Mucosa of descending colon (tissue), 3 donors: ENCODE measurements around the gene PRADC1. TPM values are rescaled to one million over a fixed set of nuclear protein-coding genes. Genes with fewer than 3 reads are reported as not detected.

ENCODE experiments used
- ATAC-seq: fragments of 200-7000 bp; cut with Tn5 transposase; one replicate; pipeline ENCODE4 v1.9.1; 2020; ENCODE audit warnings: mild to moderate bottlenecking, moderate library complexity
- DNase-seq, 3 donors: peaks; one replicate each; pipeline ENCODE4 v3.0.0-alpha.2; 2020
- H3K36me3 ChIP-seq: fragments of 200-600 bp; one replicate; pipeline ENCODE4 v1.8.0; 2021; ENCODE audit warnings: low read depth, mild to moderate bottlenecking
- H3K4me1 ChIP-seq: fragments of 200-600 bp; one replicate; pipeline ENCODE4 v1.8.0; 2021; ENCODE audit warnings: low read depth, mild to moderate bottlenecking
- H3K4me3 ChIP-seq: fragments of 200-600 bp; one replicate; pipeline ENCODE4 v1.8.0; 2021; ENCODE audit warnings: mild to moderate bottlenecking
- H3K9me3 ChIP-seq: fragments of 200-600 bp; one replicate; pipeline ENCODE4 v1.8.0; 2021; ENCODE audit warnings: mild to moderate bottlenecking
- CTCF ChIP-seq: fragments of 200-600 bp; IDR thresholded peaks from one replicate; pipeline ENCODE4 v1.8.0; 2022; ENCODE audit warnings: antibody characterized with exemption, mild to moderate bottlenecking
- intact Hi-C, 2 donors: fragments of 100-400 bp; cut with DNase I in 1 of 2; cut with micrococcal nuclease in 1 of 2; formaldehyde crosslinking; loops; one replicate each; pipeline versions ENCODE4 v1.11.0 to v1.11.1; 2022; cut with DNase I, micrococcal nuclease
- total RNA-seq, 3 donors: library from RNA; stranded (reverse); fragmentation: NEBNext Ultra II Directional in 2 of 3; extraction: Animal tissue kit (Norgen Biotek cat#: 25700) in 2 of 3; gene quantifications; one replicate each; pipeline versions ENCODE4 v1.2.1 to v1.2.4, GENCODE V29; 2021 to 2023
- donor health status: DM: no; HTN: no; CAD: no; lungs with moderate emphysema.
- donor health status: DM: no; HTN: no; CAD: no.
- donor health status: DM: no; HTN: yes; CAD: no.

Gene PRADC1
- total RNA-seq, 3 donors from 2014 or later, result 30.4 to 37.4 (median 34.6) TPM

DNA sequence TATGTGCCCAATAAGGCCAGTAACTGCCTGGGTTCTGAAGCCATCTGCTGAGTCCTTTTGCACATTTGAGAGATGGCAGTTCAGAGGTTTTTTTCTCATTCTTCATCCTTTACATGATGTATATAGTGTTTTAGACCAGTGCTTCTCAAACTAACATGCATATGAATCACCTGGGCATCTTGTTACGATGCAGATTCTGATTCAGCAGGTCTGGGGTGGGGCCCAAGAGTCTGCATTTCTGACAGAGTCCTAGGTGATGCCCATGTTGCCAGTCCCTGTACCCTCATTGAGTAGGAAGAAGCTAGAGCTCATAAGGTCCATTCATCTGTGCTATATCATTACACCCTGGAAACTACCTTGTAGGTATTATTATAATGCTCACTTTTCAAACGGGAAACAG is 15.2 kb downstream of the PRADC1 start:
- Histone ChIP-seq H3K36me3 (no peaks in the 10 kb centered on the region), H3K4me1 (peaks cover 10% of the 10 kb centered on the region), H3K9me3 (no peaks in the 10 kb centered on the region), H3K4me3 (no peak overlapping the region)
- DNase-seq (no peak), ATAC-seq (no peak)
- no peak for TF ChIP-seq CTCF
- intact Hi-C loops, result no loop called here

DNA sequence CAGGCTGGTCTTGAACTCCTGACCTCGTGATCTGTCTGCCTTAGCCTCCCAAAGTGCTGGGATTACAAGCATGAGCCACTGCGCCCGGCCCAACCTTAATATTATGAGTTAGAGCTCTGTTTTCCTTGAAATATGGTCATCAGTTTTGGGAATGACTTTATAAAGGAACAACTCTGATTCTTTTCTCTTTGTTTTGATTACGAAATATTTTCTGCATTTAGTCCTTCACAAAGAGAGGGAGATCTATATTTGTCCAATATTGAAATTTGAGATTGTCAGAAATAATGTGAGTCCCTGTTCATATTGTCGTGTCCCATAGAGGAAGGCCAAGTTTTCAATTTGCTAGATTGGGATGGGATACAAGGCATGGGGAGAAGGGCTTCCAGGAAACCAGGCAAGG is 15.9 kb downstream of the PRADC1 start:
- ATAC-seq, result no peak
- intact Hi-C loops, result no loop called here
- no peaks in the 10 kb centered on the region for H3K9me3 ChIP-seq
- TF ChIP-seq CTCF, result no peak
- no peak for DNase-seq
- H3K4me1 ChIP-seq, result peaks cover 10% of the 10 kb centered on the region
- no peak overlapping the region for H3K4me3 ChIP-seq
- H3K36me3 ChIP-seq, result no peaks in the 10 kb centered on the region

GRCh38 chr2:73215254-73215653 is 17.8 kb downstream of the PRADC1 start:
- DNase-seq, result no peak
- no peaks in the 10 kb centered on the region for H3K36me3 ChIP-seq
- no peak for ATAC-seq
- intact Hi-C loops, result no loop called here
- no peak for TF ChIP-seq CTCF
- H3K4me3 ChIP-seq, result no peak overlapping the region
- H3K4me1 ChIP-seq, result peaks cover 10% of the 10 kb centered on the region
- H3K9me3 ChIP-seq, result no peaks in the 10 kb centered on the region

DNA sequence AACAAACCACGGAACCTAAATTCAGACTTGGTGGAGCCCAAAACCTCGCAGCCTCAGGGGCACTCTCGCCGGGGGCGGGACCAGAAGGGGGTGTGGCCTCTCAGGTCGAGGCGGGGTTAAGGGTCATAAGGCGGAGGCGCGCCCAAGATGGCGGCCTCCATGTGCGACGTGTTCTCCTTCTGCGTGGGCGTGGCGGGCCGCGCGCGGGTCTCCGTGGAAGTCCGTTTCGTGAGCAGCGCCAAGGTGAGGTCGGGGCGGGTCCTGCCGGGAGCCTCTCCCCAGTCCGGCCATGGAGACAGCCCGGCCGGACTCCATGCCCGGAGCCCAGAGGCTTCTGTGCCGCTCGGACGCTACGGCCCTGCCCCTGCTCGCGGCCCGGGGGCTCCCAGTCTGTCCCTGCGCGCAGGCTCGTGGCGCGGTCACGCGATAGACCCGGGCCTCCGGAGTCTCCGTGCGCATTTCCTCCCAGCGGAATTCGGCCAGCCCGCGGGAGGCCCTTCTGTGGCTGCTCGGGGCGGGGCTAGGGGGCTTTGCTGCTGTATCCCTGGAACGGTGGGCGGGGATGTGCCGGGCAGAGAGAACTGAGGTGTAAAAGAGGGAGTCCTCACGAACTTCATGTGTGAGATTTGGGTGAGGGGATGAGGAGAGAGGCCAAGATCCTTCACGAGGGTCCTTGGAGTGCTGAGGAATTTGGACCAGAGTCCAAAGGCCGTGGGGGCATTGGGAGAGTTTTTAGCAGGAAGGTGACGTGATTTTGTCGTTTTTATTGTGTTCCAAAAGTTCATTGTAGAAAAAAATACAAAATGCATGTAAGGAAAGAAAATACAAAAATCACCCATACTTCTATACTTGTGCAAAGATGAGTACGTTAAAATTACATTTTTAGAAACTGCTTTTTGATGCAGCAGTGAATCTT is 18.7 kb downstream of the PRADC1 start, which contains the start of gene SMYD5:
SMYD5 (plus strand) TSS at position 126 of the 916 bp plus-strand sequence; CDS start at position 148, 22 bp downstream.
- H3K4me3 ChIP-seq, result peak within 1 kb of the TSS; percentile 95
- peaks cover 10% of the 10 kb centered on the region for H3K4me1 ChIP-seq
- H3K9me3 ChIP-seq, result no peaks in the 10 kb centered on the region
- intact Hi-C loops, result no loop called here
- TF ChIP-seq CTCF, result no peak
- ATAC-seq (peak; percentile 96), DNase-seq (peak; percentile 91 to 92 (median 92))
- no peaks in the 10 kb centered on the region for H3K36me3 ChIP-seq

- no peaks in the 10 kb centered on the region for H3K9me3 ChIP-seq
- peak; percentile 80 for ATAC-seq
- peaks cover 10% of the 10 kb centered on the region for H3K4me1 ChIP-seq
- intact Hi-C loops, result no loop called here
- no peak overlapping the region for H3K4me3 ChIP-seq
- DNase-seq, result peak; percentile 66 to 78 (median 75)
- H3K36me3 ChIP-seq, result no peaks in the 10 kb centered on the region
- TF ChIP-seq CTCF, result peak; percentile 92
These were observed 20.4 kb downstream of the PRADC1 start for GRCh38 chr2:73212448-73213176.
